ENCODE results near the gene DCUN1D5. TPM values are rescaled to one million over a fixed set of nuclear protein-coding genes. Genes with fewer than 3 reads are reported as not detected.
A peak's percentile ranks its signal among the peaks of the same experiment; 100 is the strongest.

The DCUN1D5 gene
- total and polyA plus RNA-seq, 2 of the 13 experiments (the other 11 are each of a cell fraction or from before 2014, with no cell fraction given) = 32.9 to 46.7 TPM

DNA sequence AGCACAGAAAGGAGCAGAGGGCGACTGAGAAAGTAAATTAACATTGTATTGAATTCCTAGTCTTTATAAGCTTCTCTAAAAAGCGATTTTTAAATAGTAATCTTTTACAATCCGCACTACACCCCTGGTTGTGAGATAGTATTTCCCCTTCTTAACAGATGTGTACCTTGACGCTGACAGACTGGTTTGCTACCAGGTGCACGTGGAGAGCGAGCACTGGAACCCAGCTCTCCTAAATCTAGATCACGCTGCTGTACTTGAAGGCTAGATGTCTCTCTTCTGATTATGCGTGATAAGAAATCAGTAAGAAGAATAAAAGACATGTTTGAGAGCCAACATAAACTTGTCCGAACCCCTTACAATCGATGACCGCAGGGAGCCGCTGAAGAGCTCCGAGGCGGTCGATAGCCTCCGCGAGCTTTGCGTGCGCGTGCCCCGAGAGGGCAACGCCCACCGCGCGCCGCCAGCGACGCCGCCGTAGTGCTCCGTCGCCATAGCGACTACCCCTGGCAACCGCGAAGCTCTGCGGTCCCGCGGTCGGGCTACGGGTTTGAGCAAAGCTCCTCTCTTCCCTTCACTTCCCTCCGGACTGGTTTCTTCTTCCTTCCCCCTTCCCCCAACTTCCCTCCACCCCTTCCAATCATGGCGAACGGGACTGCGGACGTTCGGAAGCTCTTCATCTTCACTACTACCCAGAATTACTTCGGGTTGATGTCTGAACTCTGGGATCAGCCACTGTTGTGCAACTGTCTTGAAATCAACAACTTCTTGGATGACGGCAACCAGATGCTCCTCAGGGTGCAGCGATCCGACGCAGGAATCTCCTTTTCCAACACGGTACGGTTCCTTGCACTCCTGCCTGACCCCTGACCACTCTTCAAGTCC, 17.2 kb upstream of the DCUN1D5 start, which contains the start of gene DYNC2H1 (continued):
- TF ChIP-seq, protein P1, sequence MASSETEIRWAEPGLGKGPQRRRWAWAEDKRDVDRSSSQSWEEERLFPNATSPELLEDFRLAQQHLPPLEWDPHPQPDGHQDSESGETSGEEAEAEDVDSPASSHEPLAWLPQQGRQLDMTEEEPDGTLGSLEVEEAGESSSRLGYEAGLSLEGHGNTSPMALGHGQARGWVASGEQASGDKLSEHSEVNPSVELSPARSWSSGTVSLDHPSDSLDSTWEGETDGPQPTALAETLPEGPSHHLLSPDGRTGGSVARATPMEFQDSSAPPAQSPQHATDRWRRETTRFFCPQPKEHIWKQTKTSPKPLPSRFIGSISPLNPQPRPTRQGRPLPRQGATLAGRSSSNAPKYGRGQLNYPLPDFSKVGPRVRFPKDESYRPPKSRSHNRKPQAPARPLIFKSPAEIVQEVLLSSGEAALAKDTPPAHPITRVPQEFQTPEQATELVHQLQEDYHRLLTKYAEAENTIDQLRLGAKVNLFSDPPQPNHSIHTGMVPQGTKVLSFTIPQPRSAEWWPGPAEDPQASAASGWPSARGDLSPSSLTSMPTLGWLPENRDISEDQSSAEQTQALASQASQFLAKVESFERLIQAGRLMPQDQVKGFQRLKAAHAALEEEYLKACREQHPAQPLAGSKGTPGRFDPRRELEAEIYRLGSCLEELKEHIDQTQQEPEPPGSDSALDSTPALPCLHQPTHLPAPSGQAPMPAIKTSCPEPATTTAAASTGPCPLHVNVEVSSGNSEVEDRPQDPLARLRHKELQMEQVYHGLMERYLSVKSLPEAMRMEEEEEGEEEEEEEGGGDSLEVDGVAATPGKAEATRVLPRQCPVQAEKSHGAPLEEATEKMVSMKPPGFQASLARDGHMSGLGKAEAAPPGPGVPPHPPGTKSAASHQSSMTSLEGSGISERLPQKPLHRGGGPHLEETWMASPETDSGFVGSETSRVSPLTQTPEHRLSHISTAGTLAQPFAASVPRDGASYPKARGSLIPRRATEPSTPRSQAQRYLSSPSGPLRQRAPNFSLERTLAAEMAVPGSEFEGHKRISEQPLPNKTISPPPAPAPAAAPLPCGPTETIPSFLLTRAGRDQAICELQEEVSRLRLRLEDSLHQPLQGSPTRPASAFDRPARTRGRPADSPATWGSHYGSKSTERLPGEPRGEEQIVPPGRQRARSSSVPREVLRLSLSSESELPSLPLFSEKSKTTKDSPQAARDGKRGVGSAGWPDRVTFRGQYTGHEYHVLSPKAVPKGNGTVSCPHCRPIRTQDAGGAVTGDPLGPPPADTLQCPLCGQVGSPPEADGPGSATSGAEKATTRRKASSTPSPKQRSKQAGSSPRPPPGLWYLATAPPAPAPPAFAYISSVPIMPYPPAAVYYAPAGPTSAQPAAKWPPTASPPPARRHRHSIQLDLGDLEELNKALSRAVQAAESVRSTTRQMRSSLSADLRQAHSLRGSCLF (CRISPR knock-in tag; IDR thresholded peaks at IDR 0.05; ENCODE audit: borderline replicate concordance) = no peak
- TF ChIP-seq ZNF75D (CRISPR knock-in tag; IDR thresholded peaks at IDR 0.05; ENCODE audit: borderline replicate concordance) (no peak), FOXO1 (CRISPR knock-in tag; IDR thresholded peaks at IDR 0.05) (no peak), ZNF713 (CRISPR knock-in tag; IDR thresholded peaks at IDR 0.05) (no peak), HIVEP1 (CRISPR knock-in tag; IDR thresholded peaks at IDR 0.05) (no peak), ZSCAN21 (CRISPR knock-in tag; IDR thresholded peaks at IDR 0.05; ENCODE audit: borderline replicate concordance) (no peak), ZNF44 (CRISPR knock-in tag; IDR thresholded peaks at IDR 0.05) (no peak), SMAD9 (CRISPR knock-in tag; IDR thresholded peaks at IDR 0.05) (no peak), AKAP8 (CRISPR knock-in tag; IDR thresholded peaks at IDR 0.05) (no peak), PTBP1 (IDR thresholded peaks at IDR 0.05; ENCODE audit: low read depth, low read length, poor library complexity, severe bottlenecking) (no peak), ZNF329 (CRISPR knock-in tag; IDR thresholded peaks at IDR 0.05; ENCODE audit: low read depth) (no peak), ONECUT2 (CRISPR knock-in tag; IDR thresholded peaks at IDR 0.05) (peak; percentile 94), ZKSCAN5 (CRISPR knock-in tag; IDR thresholded peaks at IDR 0.05) (no peak), ZNF616 (CRISPR knock-in tag; IDR thresholded peaks at IDR 0.05; ENCODE audit: low read depth) (peak; percentile 67; the same call in 1 of the 2 replicates), TBX2 (CRISPR knock-in tag; IDR thresholded peaks at IDR 0.05; ENCODE audit: borderline replicate concordance) (no peak; the same call in 1 of the 2 replicates), ZFP36L1 (CRISPR knock-in tag; IDR thresholded peaks at IDR 0.05) (no peak), ZNF30 (CRISPR knock-in tag; IDR thresholded peaks at IDR 0.05) (no peak), FOXA1 (IDR thresholded peaks at IDR 0.05) (no peak), FOXA1 (CRISPR knock-in tag; IDR thresholded peaks at IDR 0.05) (0 out of 2 replicates have a peak, but pooled peaks have one; percentile 5), RAD21 (CRISPR knock-in tag; IDR thresholded peaks at IDR 0.05) (no peak), ZNF530 (CRISPR knock-in tag; IDR thresholded peaks at IDR 0.05; ENCODE audit: low read depth) (no peak)
- TF ChIP-seq, protein P2, sequence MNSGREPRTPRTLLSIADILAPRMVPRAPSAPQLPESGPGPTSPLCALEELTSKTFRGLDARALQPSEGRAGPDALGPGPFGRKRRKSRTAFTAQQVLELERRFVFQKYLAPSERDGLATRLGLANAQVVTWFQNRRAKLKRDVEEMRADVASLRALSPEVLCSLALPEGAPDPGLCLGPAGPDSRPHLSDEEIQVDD (CRISPR knock-in tag; IDR thresholded peaks at IDR 0.05; ENCODE audit: borderline replicate concordance) = no peak
- TF ChIP-seq, protein P3, sequence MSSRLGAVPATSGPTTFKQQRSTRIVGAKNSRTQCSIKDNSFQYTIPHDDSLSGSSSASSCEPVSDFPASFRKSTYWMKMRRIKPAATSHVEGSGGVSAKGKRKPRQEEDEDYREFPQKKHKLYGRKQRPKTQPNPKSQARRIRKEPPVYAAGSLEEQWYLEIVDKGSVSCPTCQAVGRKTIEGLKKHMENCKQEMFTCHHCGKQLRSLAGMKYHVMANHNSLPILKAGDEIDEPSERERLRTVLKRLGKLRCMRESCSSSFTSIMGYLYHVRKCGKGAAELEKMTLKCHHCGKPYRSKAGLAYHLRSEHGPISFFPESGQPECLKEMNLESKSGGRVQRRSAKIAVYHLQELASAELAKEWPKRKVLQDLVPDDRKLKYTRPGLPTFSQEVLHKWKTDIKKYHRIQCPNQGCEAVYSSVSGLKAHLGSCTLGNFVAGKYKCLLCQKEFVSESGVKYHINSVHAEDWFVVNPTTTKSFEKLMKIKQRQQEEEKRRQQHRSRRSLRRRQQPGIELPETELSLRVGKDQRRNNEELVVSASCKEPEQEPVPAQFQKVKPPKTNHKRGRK (CRISPR knock-in tag; IDR thresholded peaks at IDR 0.05) = no peak
